ENCODE data around the gene GLDC. TPM values are rescaled to one million over a fixed set of nuclear protein-coding genes. Genes with fewer than 3 reads are reported as not detected.

Gene GLDC
- total RNA-seq, 4 donors from 2014 or later = 1.7 to 15.1 (median 8.6) TPM

DNA sequence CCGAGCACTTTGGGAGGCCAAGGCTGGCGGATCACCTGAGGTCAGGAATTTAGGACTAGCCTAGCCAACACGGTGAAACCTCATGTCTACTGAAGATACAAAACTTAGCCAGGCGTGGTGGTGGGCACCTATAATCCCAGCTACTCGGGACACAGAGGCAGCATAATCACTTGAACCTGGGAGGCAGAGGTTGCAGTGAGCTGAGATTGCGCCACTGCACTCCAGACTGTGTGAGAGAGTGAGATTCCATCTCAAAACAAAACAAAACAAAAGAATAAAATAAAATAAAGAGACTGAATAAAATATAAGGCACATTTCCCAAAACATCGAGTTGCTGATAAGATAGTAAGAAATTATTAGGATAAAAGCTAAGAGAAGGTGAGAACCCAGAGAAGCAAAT lies 32.3 kb upstream of the GLDC start:
- WGBS, 2 donors = 76 to 78% methylated on average over 7 of the region's 7 CpGs
- intact Hi-C loops (cut with DNase I) = no loop called here
- Histone ChIP-seq H3K4me1 (peaks cover 6 to 10% of the 10 kb centered on the region in 2 donors), H3K4me3 (replicated peaks in 1 of 3) (no peak overlapping the region), H3K27me3 (no peaks in the 10 kb centered on the region), H3K9me3 (no peaks in the 10 kb centered on the region), H3K27ac (no peak overlapping the region), H3K36me3 (no peaks in the 10 kb centered on the region)
- peak in 1 of 2 donors; percentile 13 for DNase-seq
- no peak for TF ChIP-seq CTCF (IDR thresholded peaks at IDR 0.05)
- no peak for TF ChIP-seq POLR2A (IDR thresholded peaks at IDR 0.05)

- Histone ChIP-seq H3K36me3 (no peaks in the 10 kb centered on the region), H3K4me3 (replicated peaks in 1 of 3) (no peak overlapping the region), H3K9me3 (no peaks in the 10 kb centered on the region), H3K27ac (no peak overlapping the region), H3K4me1 (peaks cover 0 to 3% of the 10 kb centered on the region in 2 donors), H3K27me3 (no peaks in the 10 kb centered on the region)
- intact Hi-C loops (cut with DNase I) = no loop called here
- WGBS, 2 donors = 64 to 66% methylated on average over 6 of the region's 6 CpGs
- TF ChIP-seq CTCF (IDR thresholded peaks at IDR 0.05) (no peak), POLR2A (IDR thresholded peaks at IDR 0.05) (no peak)
- peak; percentile 61 to 62 for DNase-seq
Observed at GRCh38 chr9:6676254-6676921, 30.9 kb upstream of the GLDC start.

DNA sequence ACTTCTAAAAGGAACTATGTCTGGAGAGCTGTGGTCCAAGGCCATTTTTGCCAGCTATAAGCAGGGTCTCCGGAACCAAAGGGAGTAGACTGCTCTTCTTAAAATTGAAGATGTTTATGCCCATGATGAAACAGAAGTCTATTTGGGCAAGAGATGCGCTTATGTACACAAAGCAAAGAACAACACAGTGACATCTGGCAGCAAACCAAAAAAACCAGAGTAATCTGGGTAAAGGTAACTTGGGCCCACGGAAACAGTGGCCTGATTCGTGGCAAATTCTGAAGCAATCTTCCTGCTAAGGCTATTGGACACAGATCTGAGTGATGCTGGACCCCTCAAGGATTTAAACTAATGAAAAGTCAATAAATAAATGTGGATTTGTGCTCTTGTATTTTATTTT lies 29.7 kb upstream of the GLDC start:
- peaks cover 0 to 1% of the 10 kb centered on the region in 2 donors for H3K4me1 ChIP-seq
- no peaks in the 10 kb centered on the region for H3K9me3 ChIP-seq
- DNase-seq = no peak
- H3K4me3 ChIP-seq (replicated peaks in 1 of 3) = no peak overlapping the region
- H3K27me3 ChIP-seq = no peaks in the 10 kb centered on the region
- TF ChIP-seq CTCF (IDR thresholded peaks at IDR 0.05) = no peak
- TF ChIP-seq POLR2A (IDR thresholded peaks at IDR 0.05) = no peak
- no peaks in the 10 kb centered on the region for H3K36me3 ChIP-seq
- no peak overlapping the region for H3K27ac ChIP-seq
- intact Hi-C loops (cut with DNase I) = no loop called here
- 84 to 89% methylated on average over 4 of the region's 4 CpGs for WGBS, 2 donors

DNA sequence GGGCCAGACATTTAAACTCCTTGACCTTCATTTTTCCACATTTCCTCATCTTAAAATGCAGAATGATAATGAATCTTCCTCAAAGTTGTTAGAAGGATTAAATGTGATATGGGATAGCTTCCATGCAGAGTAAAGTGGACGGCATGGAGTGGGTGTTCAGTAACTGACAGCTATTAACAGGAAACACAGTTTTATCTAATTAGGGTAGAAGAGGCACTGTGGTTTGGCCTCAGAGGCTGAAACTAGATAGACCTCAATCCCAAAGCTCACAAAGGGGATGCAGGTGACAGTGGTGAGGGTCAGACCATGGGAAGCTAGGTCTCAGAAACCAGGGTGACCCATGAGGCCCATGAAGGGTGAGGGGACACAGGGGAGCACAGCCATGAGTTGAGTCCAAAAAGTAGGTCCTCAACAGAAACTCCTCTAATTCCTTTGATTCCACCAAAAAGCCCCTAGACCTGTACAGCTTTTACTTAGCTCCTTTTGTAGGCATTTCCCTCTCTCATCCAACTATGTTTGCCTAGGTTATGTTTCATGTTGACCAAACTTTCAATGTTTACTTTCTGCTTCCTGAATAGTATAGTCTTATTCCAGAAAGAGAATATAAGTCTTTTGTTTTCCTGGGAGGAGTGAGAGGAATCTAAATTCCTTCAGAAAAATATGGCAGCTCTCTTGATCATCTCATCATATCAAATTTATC lies 27.9 kb upstream of the GLDC start:
- 88 to 90% methylated on average over 1 of the region's 1 CpG for WGBS, 2 donors
- no peak for DNase-seq
- intact Hi-C loops (cut with DNase I) = no loop called here
- TF ChIP-seq POLR2A (IDR thresholded peaks at IDR 0.05) (no peak), CTCF (IDR thresholded peaks at IDR 0.05) (no peak)
- Histone ChIP-seq H3K9me3 (no peaks in the 10 kb centered on the region), H3K27ac (no peak overlapping the region), H3K4me3 (replicated peaks in 1 of 3) (no peak overlapping the region), H3K4me1 (no peaks in the 10 kb centered on the region), H3K36me3 (no peaks in the 10 kb centered on the region), H3K27me3 (no peaks in the 10 kb centered on the region)

- no peaks in the 10 kb centered on the region for H3K36me3 ChIP-seq
- H3K27ac ChIP-seq = no peak overlapping the region
- no peaks in the 10 kb centered on the region for H3K27me3 ChIP-seq
- TF ChIP-seq CTCF (IDR thresholded peaks at IDR 0.05) (no peak), POLR2A (IDR thresholded peaks at IDR 0.05) (no peak)
- WGBS, 2 donors = 73 to 75% methylated on average over 3 of the region's 3 CpGs
- no peak for DNase-seq
- no peaks in the 10 kb centered on the region for H3K4me1 ChIP-seq
- intact Hi-C loops (cut with DNase I) = no loop called here
- H3K9me3 ChIP-seq = no peaks in the 10 kb centered on the region
- H3K4me3 ChIP-seq (replicated peaks in 1 of 3) = no peak overlapping the region
Observed at GRCh38 chr9:6672118-6672517, 26.6 kb upstream of the GLDC start.
